Thoracic aorta (tissue), 2 donors: ENCODE measurements around the gene PEX11G. TPM values are rescaled to one million over a fixed set of nuclear protein-coding genes. Genes with fewer than 3 reads are reported as not detected.
A peak's percentile ranks its signal among the peaks of the same experiment; 100 is the strongest.

ENCODE experiments used
- ATAC-seq: fragments of 150-250 bp; one replicate; pipeline ENCODE4 v1.8.0; 2017; ENCODE audit warnings: low read depth; ENCODE audit not compliant: insufficient number of reproducible peaks, low FRiP score
- DNase-seq: peaks from one replicate; pipeline ENCODE4 v3.0.0-alpha.2; 2020; ENCODE audit warnings: low spot score
- H3K27ac ChIP-seq, 2 donors: fragments of 200-600 bp; sonication (generic); 1 replicate in 1 of 2; 2 replicates in 1 of 2; pipeline ENCODE4 v1.5.1; 2016; ENCODE audit warnings: mild to moderate bottlenecking in 2 of 2, moderate library complexity in 2 of 2
- H3K27me3 ChIP-seq: fragments of 200-600 bp; sonication (generic); replicated peaks from 2 replicates; pipeline ENCODE4 v1.6.0; 2016; ENCODE audit warnings: mild to moderate bottlenecking; ENCODE audit not compliant: insufficient read depth
- H3K36me3 ChIP-seq: fragments of 200-600 bp; sonication (generic); one replicate; pipeline ENCODE4 v1.5.1; 2016
- H3K4me1 ChIP-seq, 2 donors: fragments of 200-600 bp; sonication (generic); 1 replicate in 1 of 2; 2 replicates in 1 of 2; pipeline versions ENCODE4 v1.5.1 to v1.6.0; 2016; ENCODE audit warnings: low read depth in 2 of 2, mild to moderate bottlenecking in 1 of 2; ENCODE audit not compliant: control insufficient read depth in 1 of 2
- H3K4me3 ChIP-seq: fragments of 200-600 bp; sonication (generic); 2 replicates; pipeline ENCODE4 v1.5.1; 2016; ENCODE audit warnings: mild to moderate bottlenecking
- H3K9me3 ChIP-seq: fragments of 200-600 bp; sonication (generic); 2 replicates; pipeline ENCODE4 v1.5.1; 2016
- total RNA-seq, 2 donors: library from RNA; depleted of rRNA; stranded (reverse); fragments of >200 nt; gene quantifications; one replicate each; pipeline versions ENCODE4 v1.1.0 to v1.2.3, GENCODE V29; 2016
- TF ChIP-seq, protein P1 (sequence below): fragments of 200-600 bp; sonication (generic); IDR thresholded peaks from one replicate; pipeline ENCODE4 v1.5.1; 2019; ENCODE audit warnings: antibody characterized with exemption

PEX11G gene
- total RNA-seq, 2 donors from 2014 or later, result 0.63 TPM; not detected in 1

DNA sequence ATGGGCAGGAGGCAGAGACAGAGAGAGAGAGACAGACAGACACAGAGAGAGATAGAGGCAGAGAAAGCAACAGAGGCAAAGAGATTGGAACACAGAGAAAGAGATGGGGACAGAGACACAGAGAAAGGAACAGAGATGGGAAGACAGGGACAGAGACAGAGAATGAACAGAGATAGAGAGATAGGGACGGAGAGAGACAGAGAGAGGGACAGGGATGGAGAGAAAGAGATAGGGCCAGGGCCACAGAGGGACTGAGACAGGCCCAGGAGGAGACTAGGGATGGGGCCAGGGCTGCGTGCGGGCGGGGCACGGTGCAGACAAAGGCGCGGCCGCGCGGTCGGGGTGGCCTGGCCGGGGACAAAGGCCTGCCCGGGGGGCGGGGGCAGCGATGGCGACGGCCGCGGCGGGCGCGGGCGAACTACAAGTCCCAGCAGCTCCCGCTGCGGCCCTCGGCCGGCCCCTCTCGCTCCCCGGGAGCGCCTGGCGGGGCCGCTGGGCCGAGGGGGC is 26.9 kb upstream of the PEX11G start, which contains the start of gene ZNF358:
Gene ZNF358, plus strand, starts transcription at position 459 of the 507 bp plus-strand sequence. CDS start 3,140 bp downstream, outside the sequence.
- H3K27ac ChIP-seq, result peak within 1 kb of the TSS; percentile 90 to 99
- peak within 1 kb of the TSS; percentile 85 for H3K4me3 ChIP-seq
- TF ChIP-seq, protein P1, sequence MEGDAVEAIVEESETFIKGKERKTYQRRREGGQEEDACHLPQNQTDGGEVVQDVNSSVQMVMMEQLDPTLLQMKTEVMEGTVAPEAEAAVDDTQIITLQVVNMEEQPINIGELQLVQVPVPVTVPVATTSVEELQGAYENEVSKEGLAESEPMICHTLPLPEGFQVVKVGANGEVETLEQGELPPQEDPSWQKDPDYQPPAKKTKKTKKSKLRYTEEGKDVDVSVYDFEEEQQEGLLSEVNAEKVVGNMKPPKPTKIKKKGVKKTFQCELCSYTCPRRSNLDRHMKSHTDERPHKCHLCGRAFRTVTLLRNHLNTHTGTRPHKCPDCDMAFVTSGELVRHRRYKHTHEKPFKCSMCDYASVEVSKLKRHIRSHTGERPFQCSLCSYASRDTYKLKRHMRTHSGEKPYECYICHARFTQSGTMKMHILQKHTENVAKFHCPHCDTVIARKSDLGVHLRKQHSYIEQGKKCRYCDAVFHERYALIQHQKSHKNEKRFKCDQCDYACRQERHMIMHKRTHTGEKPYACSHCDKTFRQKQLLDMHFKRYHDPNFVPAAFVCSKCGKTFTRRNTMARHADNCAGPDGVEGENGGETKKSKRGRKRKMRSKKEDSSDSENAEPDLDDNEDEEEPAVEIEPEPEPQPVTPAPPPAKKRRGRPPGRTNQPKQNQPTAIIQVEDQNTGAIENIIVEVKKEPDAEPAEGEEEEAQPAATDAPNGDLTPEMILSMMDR, result no peak
- peaks cover 3 to 50% of the 10 kb centered on the region in 2 donors for H3K4me1 ChIP-seq
- H3K9me3 ChIP-seq, result no peaks in the 10 kb centered on the region
- peaks cover 2% of the 10 kb centered on the region for H3K36me3 ChIP-seq
- DNase-seq (peak; percentile 19), ATAC-seq (no peak)
- H3K27me3 ChIP-seq, result no peaks in the 10 kb centered on the region

DNA sequence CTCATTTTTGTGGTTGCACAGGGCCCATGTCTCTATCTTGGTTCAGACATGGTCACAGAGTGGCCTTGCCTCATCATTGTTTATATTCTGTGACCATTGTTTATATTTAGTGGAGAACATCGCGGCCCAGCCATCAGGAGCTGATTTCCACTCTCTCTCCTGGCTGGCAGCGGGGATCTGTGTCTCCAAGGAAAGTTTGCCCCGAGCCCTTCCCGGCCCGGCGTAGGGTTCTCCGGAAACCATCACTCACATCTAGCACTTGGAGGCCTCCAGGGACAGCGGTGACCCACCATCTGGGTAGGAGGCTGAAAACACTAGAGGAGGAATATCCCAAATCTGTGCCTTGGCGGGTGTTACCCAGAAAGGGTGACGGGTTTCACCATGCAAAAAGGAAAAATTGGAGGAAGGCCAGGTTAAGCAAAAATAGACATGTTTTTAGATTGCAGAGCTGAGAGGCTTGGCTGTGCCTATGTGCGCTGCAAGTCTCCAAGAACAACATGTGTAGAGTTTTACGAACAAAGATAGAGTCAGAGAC is 26.3 kb upstream of the PEX11G start:
- peak; percentile 81 for ATAC-seq
- TF ChIP-seq, protein P1, result no peak
- Histone ChIP-seq H3K4me1 (peaks cover 3 to 44% of the 10 kb centered on the region in 2 donors), H3K27me3 (no peaks in the 10 kb centered on the region), H3K9me3 (no peaks in the 10 kb centered on the region), H3K4me3 (peak overlapping the region; percentile 76), H3K27ac (peak overlapping the region; percentile 90 to 99), H3K36me3 (peaks cover 2% of the 10 kb centered on the region)
- peak; percentile 79 for DNase-seq

DNA sequence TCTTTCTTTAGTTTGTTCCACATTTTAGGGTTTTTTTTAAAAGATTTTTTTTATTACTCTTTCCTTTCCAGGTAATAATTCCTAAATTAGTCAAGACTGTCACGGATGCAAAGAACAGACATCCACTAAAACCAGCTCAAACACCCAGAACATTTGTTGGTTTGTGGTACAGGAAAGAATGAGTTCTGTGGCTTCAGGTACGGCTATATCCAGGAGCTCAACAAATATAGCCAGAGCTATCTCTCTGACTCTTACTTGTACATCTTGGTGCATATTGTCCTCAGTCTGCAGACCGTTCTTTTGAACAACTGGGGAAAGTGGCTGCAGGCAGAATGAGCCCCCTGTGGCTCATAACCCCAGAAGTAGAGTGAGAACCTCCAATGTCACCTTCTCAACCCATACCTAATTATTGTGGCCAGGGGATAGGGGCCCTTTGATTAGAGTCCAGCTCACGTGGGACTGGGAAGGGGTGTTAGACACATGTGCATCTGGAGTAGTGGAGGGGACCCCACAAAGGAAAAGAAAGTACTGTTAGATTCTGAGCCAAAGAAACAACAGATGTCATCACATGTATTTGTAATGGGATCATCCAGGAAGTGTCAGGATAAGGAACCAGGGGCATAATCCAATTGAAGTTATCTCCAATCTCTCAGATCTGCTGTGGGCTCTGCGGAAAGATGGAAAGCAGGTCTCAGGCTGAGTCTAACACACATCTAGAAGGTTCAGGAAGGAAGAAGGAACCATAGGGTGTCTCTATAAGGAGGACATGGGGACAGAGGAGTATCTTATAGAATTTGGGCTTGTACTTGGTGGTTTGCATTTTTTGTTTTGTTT is 25.2 kb upstream of the PEX11G start:
- H3K27me3 ChIP-seq, result no peaks in the 10 kb centered on the region
- DNase-seq (no peak), ATAC-seq (no peak)
- H3K27ac ChIP-seq, result peak overlapping the region; percentile 90 to 99
- no peaks in the 10 kb centered on the region for H3K36me3 ChIP-seq
- no peak overlapping the region for H3K4me3 ChIP-seq
- H3K4me1 ChIP-seq, result peaks cover 3 to 39% of the 10 kb centered on the region in 2 donors
- TF ChIP-seq, protein P1, result no peak
- no peaks in the 10 kb centered on the region for H3K9me3 ChIP-seq

DNA sequence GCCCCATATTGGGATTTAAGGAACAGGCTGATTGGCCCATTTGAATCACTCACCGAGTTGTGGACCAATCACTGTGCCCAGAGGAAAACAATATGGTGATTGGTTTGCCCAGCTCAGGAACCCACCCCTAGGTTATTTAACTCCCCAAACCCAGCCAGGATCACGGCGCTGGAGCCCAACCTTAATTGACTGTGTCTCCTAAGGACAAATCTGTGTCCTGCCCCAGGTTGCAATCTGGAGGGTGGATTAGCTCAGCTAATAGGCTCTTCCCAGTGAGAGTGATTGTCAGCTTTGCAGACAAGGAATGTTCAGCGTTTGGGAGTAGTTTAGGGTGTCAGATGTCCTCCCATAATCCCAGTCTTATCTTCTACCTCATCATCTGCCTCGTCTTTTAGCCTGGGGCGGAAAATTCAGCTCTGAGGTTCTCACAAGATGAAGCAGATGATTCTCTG is 23.6 kb upstream of the PEX11G start:
- peaks cover 3 to 33% of the 10 kb centered on the region in 2 donors for H3K4me1 ChIP-seq
- TF ChIP-seq, protein P1, result no peak
- H3K36me3 ChIP-seq, result no peaks in the 10 kb centered on the region
- H3K27ac ChIP-seq, result no peak overlapping the region
- DNase-seq, result no peak
- H3K9me3 ChIP-seq, result no peaks in the 10 kb centered on the region
- H3K27me3 ChIP-seq, result no peaks in the 10 kb centered on the region
- no peak for ATAC-seq
- no peak overlapping the region for H3K4me3 ChIP-seq

DNA sequence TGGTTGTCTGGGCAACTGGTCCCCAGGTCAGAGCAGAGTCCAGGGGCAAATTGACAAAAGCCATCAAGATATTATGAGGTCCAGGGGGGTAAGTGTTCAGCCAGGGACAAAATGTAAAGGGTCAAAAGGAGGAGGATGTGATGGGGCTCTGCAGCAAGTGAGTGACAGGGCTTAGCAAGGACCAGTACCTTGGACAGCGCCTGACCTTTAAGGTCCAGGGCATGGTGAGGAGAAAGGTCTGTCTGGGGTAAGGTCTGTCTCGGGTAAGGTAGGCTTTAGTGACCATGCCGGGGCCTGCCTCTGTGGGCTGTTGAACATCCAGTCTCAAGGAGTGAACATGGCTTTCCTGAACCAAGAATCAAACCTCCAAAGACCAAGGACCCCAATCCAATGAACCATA is 20.8 kb upstream of the PEX11G start:
- Histone ChIP-seq H3K4me1 (peaks cover 0 to 12% of the 10 kb centered on the region in 2 donors), H3K36me3 (no peaks in the 10 kb centered on the region), H3K4me3 (no peak overlapping the region), H3K27ac (no peak overlapping the region), H3K9me3 (no peaks in the 10 kb centered on the region), H3K27me3 (no peaks in the 10 kb centered on the region)
- TF ChIP-seq, protein P1, result no peak
- ATAC-seq, result no peak
- no peak for DNase-seq
